A549 (cell line): ENCODE results near the gene MGAT5. TPM values are rescaled to one million over a fixed set of nuclear protein-coding genes. Genes with fewer than 3 reads are reported as not detected.

Experiments used
- ATAC-seq, 2 experiments: fragments of 200-7000 bp in 1 of 2; fragments of >200 bp in 1 of 2; cut with Nextera tagmentation in 1 of 2; cut with Tn5 transposase in 1 of 2; 3 replicates each; pipeline versions ENCODE4 v1.8.0 to v1.9.1; 2018 to 2020; ENCODE audit warnings: mild to moderate bottlenecking in 1 of 2, moderate library complexity in 1 of 2
- CTCF ChIA-PET: fragments of 300-600 bp; sonication (Branson Sonifier 250); formaldehyde crosslinking; extraction: SDS; loops from one replicate; lab custom pipeline; 2021; ENCODE audit warnings: antibody characterized with exemption, inconsistent platforms; lab: Yijun Ruan, JAX
- POLR2A ChIA-PET: fragments of 350-600 bp; formaldehyde crosslinking; extraction: SDS; loops from one replicate; lab custom pipeline; 2021; ENCODE audit warnings: antibody characterized with exemption, inconsistent platforms; lab: Yijun Ruan, JAX
- DNase-seq, 2 experiments: peaks; one replicate each; pipeline versions ENCODE4 v3.0.0 to v3.0.0-alpha.2; 2011 to 2016; ENCODE audit warnings: low read depth in 1 of 2, low spot score in 1 of 2
- FAIRE-seq: peaks from 2 replicates; lab custom pipeline; 2011; peaks lifted over from hg19 to GRCh38; lab: Jason Lieb, UNC
- H3K27ac ChIP-seq, 2 experiments: fragments of >200 bp; sonication (Bioruptor Twin); formaldehyde crosslinking; 3 replicates each; pipeline ENCODE4 v1.5.1; 2016 to 2017
- H3K4me1 ChIP-seq: fragments of >200 bp; sonication (Bioruptor Twin); formaldehyde crosslinking; 3 replicates; pipeline ENCODE4 v1.6.1; 2016
- H3K4me2 ChIP-seq: fragments of >200 bp; sonication (Bioruptor Twin); formaldehyde crosslinking; 3 replicates; pipeline ENCODE4 v1.6.1; 2016
- H3K4me3 ChIP-seq: fragments of >200 bp; sonication (Bioruptor Twin); formaldehyde crosslinking; 3 replicates; pipeline ENCODE4 v1.5.1; 2016
- H3K9me3 ChIP-seq: fragments of >200 bp; sonication (Bioruptor Twin); formaldehyde crosslinking; 3 replicates; pipeline ENCODE4 v1.6.1; 2016
- BCL3 ChIP-seq: fragments of >200 bp; sonication (Bioruptor Twin); formaldehyde crosslinking; IDR thresholded peaks from 3 replicates; pipeline ENCODE4 v1.6.1; 2016
- CBX2 ChIP-seq: fragments of 200-600 bp; sonication (generic); IDR thresholded peaks from 2 replicates; pipeline ENCODE4 v1.6.1; 2016; ENCODE audit warnings: low read depth, mild to moderate bottlenecking, borderline replicate concordance
- CBX8 ChIP-seq: fragments of 200-600 bp; sonication (generic); IDR thresholded peaks from 2 replicates; pipeline ENCODE4 v1.6.1; 2016
- CHD2 ChIP-seq: fragments of 150-350 bp; IDR thresholded peaks from 2 replicates; pipeline ENCODE4 v1.6.1; 2014; ENCODE audit warnings: low read length; ENCODE audit not compliant: partially characterized antibody
- HDAC2 ChIP-seq: fragments of 200-600 bp; sonication (generic); IDR thresholded peaks from 2 replicates; pipeline ENCODE4 v1.6.1; 2016
- HEYL ChIP-seq: fragments of 250-450 bp; sonication (Bioruptor Pico); IDR thresholded peaks from 2 replicates; pipeline ENCODE4 v1.8.0; 2021; ENCODE audit warnings: mild to moderate bottlenecking, moderate library complexity
- HOXB13 ChIP-seq: fragments of 250-450 bp; sonication (Bioruptor Pico); IDR thresholded peaks from 2 replicates; pipeline ENCODE4 v1.5.0; 2020; ENCODE audit warnings: low read depth, mild to moderate bottlenecking, moderate library complexity
- JUN ChIP-seq, 2 experiments: fragments of >200 bp; sonication (Bioruptor Twin); formaldehyde crosslinking; IDR thresholded peaks; 2 replicates in 1 of 2; 3 replicates in 1 of 2; pipeline ENCODE4 v1.6.1; 2016 to 2017
- JUNB ChIP-seq: fragments of >200 bp; sonication (Bioruptor Twin); formaldehyde crosslinking; IDR thresholded peaks from 2 replicates; pipeline ENCODE4 v1.6.1; 2016
- MAX ChIP-seq: IDR thresholded peaks from 2 replicates; pipeline ENCODE4 v1.6.1; 2012
- NFE2L2 ChIP-seq: fragments of 150-350 bp; conservative IDR thresholded peaks from 2 replicates; pipeline ENCODE4 v1.6.1; 2014; ENCODE audit warnings: low read length
- RAD21 ChIP-seq, 2 experiments: fragments of >200 bp in 1 of 2; sonication (Bioruptor Twin) in 1 of 2; formaldehyde crosslinking in 1 of 2; IDR thresholded peaks in 1 of 2; conservative IDR thresholded peaks in 1 of 2; 2 replicates in 1 of 2; 3 replicates in 1 of 2; pipeline ENCODE4 v1.6.1; 2012 to 2018; ENCODE audit warnings: inconsistent platforms in 1 of 2
- REST ChIP-seq: fragments of 200-600 bp; sonication (generic); IDR thresholded peaks from 2 replicates; pipeline ENCODE4 v1.6.1; 2016; ENCODE audit warnings: antibody characterized with exemption, mild to moderate bottlenecking, moderate library complexity
- RFX5 ChIP-seq: fragments of 450-650 bp; IDR thresholded peaks from 2 replicates; pipeline ENCODE4 v1.7.1; 2014; ENCODE audit warnings: antibody characterized with exemption, mild to moderate bottlenecking, moderate library complexity
- SMC3 ChIP-seq: fragments of >200 bp; sonication (Bioruptor Twin); formaldehyde crosslinking; IDR thresholded peaks from 3 replicates; pipeline ENCODE4 v1.6.1; 2018; ENCODE audit warnings: inconsistent platforms
- SREBF2 ChIP-seq: fragments of 450-650 bp; IDR thresholded peaks from 2 replicates; pipeline ENCODE4 v1.6.1; 2014; ENCODE audit warnings: mild to moderate bottlenecking, moderate library complexity
- TFCP2L1 ChIP-seq: fragments of 250-450 bp; sonication (Bioruptor Pico); IDR thresholded peaks from 2 replicates; pipeline ENCODE4 v1.5.0; 2021; ENCODE audit warnings: mild to moderate bottlenecking
- TP53 ChIP-seq: fragments of 250-450 bp; sonication (Bioruptor Pico); IDR thresholded peaks from 2 replicates; pipeline ENCODE4 v1.5.0; 2021; ENCODE audit warnings: mild to moderate bottlenecking, moderate library complexity
- ZC3H11A ChIP-seq: fragments of 450-650 bp; IDR thresholded peaks from 2 replicates; pipeline ENCODE4 v1.6.1; 2014; ENCODE audit warnings: antibody characterized with exemption, mild to moderate bottlenecking
- ZNF302 ChIP-seq: fragments of 250-450 bp; sonication (Bioruptor Pico); IDR thresholded peaks from 2 replicates; pipeline ENCODE4 v1.9.0; 2021; ENCODE audit warnings: inconsistent platforms, mild to moderate bottlenecking, moderate library complexity
- ZSCAN20 ChIP-seq: fragments of 250-450 bp; sonication (Bioruptor Pico); IDR thresholded peaks from 2 replicates; pipeline ENCODE4 v1.8.0; 2022; ENCODE audit warnings: mild to moderate bottlenecking, moderate library complexity
- WGBS: methylation state at CpG from one replicate; pipeline ENCODE4 v1.1.6; 2017; ENCODE audit errors: missing lambda C conversion rate; 5-methylcytosine and 5-hydroxymethylcytosine counted together
- polyA plus RNA-seq, 4 experiments: library from polyadenylated mRNA; depleted of rRNA in 3 of 4; stranded (reverse); fragments of >200 nt; fragmentation: RNase III in 1 of 4; extraction: RNeasy Plus Mini Kit Qiagen cat#74134 plus additional on column Dnase treatment in 1 of 4; gene quantifications; 2 replicates in 3 of 4; 3 replicates in 1 of 4; pipeline ENCODE4 v1.2.3, GENCODE V29; 2011 to 2017

The MGAT5 gene
- polyA plus RNA-seq, 2 of the 4 experiments (the other 2 are of a cell fraction), result 13.2 to 17.1 TPM

GRCh38 chr2:134259994-134260393 lies 6.1 kb downstream of the MGAT5 start:
- POLR2A ChIA-PET, result no interaction called here
- DNase-seq, result no peak
- TF ChIP-seq CBX2, result no peak
- no peak for TF ChIP-seq HOXB13
- no peak for TF ChIP-seq CBX8
- no peak for TF ChIP-seq TP53 (CRISPR knock-in tag)
- TF ChIP-seq ZC3H11A, result no peak
- no peak for TF ChIP-seq ZSCAN20 (CRISPR knock-in tag)
- no peak for TF ChIP-seq TFCP2L1 (CRISPR knock-in tag)
- no peak for TF ChIP-seq ZNF302 (CRISPR knock-in tag)
- TF ChIP-seq NFE2L2, result no peak
- no peak for TF ChIP-seq JUNB
- TF ChIP-seq BCL3, result no peak
- TF ChIP-seq REST, result no peak
- TF ChIP-seq RFX5, result no peak
- TF ChIP-seq, all 56 proteins: peak for 0
- Histone ChIP-seq H3K4me1 (no peaks in the 10 kb centered on the region), H3K9me3 (no peaks in the 10 kb centered on the region), H3K4me2 (no peak overlapping the region), H3K27ac (no peak overlapping the region), H3K4me3 (no peak overlapping the region)
- FAIRE-seq (no peak), ATAC-seq (no peak)
- 89% methylated on average over 8 of the region's 8 CpGs for WGBS
- CTCF ChIA-PET, result interaction anchor here (2.0 kb wide), 1 partner anchor 142 kb away, joined by 5 read pairs; no protein-coding TSS in a partner anchor

GRCh38 chr2:134260713-134261112 lies 6.8 kb downstream of the MGAT5 start:
- TF ChIP-seq RAD21 (conservative IDR thresholded peaks at IDR 0.05 in 1 of 2, IDR thresholded peaks at IDR 0.05 in 1 of 2) (no peak), HEYL (CRISPR knock-in tag) (no peak)
- Histone ChIP-seq H3K4me1 (no peaks in the 10 kb centered on the region), H3K4me2 (no peak overlapping the region), H3K9me3 (no peaks in the 10 kb centered on the region), H3K4me3 (no peak overlapping the region), H3K27ac (no peak overlapping the region)
- DNase-seq (no peak), FAIRE-seq (no peak), ATAC-seq (no peak)
- ChIA-PET CTCF (interaction anchor here (0.6 to 2.0 kb wide), 2 partner anchors 142 kb away, joined by 3 to 5 read pairs; no protein-coding TSS in a partner anchor), POLR2A (no interaction called here)
- 92% methylated on average over 2 of the region's 2 CpGs for WGBS

- no peaks in the 10 kb centered on the region for H3K9me3 ChIP-seq
- POLR2A ChIA-PET, result no interaction called here
- H3K4me2 ChIP-seq, result no peak overlapping the region
- no peak for DNase-seq
- no peak for ATAC-seq
- TF ChIP-seq JUN (IDR thresholded peaks at IDR 0.05) (no peak), REST (no peak), HDAC2 (no peak), SREBF2 (no peak), CHD2 (no peak), MAX (no peak), HOXB13 (no peak), SMC3 (no peak)
- 93% methylated on average over 6 of the region's 6 CpGs for WGBS
- no peak overlapping the region for H3K27ac ChIP-seq
- H3K4me3 ChIP-seq, result no peak overlapping the region
- CTCF ChIA-PET, result interaction anchor here (0.6 to 2.0 kb wide), 4 partner anchors 9 to 143 kb away, joined by 3 to 5 read pairs (median 4); no protein-coding TSS in a partner anchor
- no peaks in the 10 kb centered on the region for H3K4me1 ChIP-seq
- no peak for FAIRE-seq
Measured at GRCh38 chr2:134261398-134262131, 7.7 kb downstream of the MGAT5 start.
